Amygdala (tissue), 56 donors: ENCODE data around the gene HRG.
"Not testable (repeated sequence)": the region's sequence is repeated elsewhere in the genome, so short reads cannot be mapped to it uniquely, and the experiment has no call there.

ENCODE experiments used
- DNase-seq, 56 donors: peaks; one replicate each; lab custom pipeline; 2025; lab: John Stamatoyannopoulos, UW

The HRG gene

GRCh38 chr3:186665625-186666188 lies at the start of gene HRG:
HRG (plus strand) TSS chr3:186666014; CDS start chr3:186666032, 18 bp downstream.
- no peak for DNase-seq

- DNase-seq, result no peak
Observed at GRCh38 chr3:186616299-186616617, 49.6 kb upstream of the HRG start.

- peak in 54 of 56 donors; percentile 7 to 84 (median 63) for DNase-seq
Observed at GRCh38 chr3:186617036-186617946, 48.5 kb upstream of the HRG start.

- no peak for DNase-seq
Observed at GRCh38 chr3:186618318-186618938, 47.4 kb upstream of the HRG start.

- no peak for DNase-seq
Observed at GRCh38 chr3:186619787-186620212, 46.0 kb upstream of the HRG start.

GRCh38 chr3:186620213-186621092 lies 45.4 kb upstream of the HRG start:
- DNase-seq, result no peak

GRCh38 chr3:186621894-186622650 lies 43.7 kb upstream of the HRG start:
- DNase-seq, result no peak

GRCh38 chr3:186622651-186623310 lies 43.0 kb upstream of the HRG start:
- DNase-seq, result no peak

GRCh38 chr3:186624598-186624997 lies 41.2 kb upstream of the HRG start:
- DNase-seq, result no peak

- no peak for DNase-seq
Observed at GRCh38 chr3:186625600-186626042, 40.2 kb upstream of the HRG start.

- no peak for DNase-seq
Observed at GRCh38 chr3:186626254-186626847, 39.5 kb upstream of the HRG start.

- no peak for DNase-seq
Observed at GRCh38 chr3:186627852-186628414, 37.9 kb upstream of the HRG start.

- DNase-seq, result no peak
Observed at GRCh38 chr3:186628756-186629155, 37.1 kb upstream of the HRG start.

GRCh38 chr3:186630950-186631641 lies 34.7 kb upstream of the HRG start:
- no peak for DNase-seq

- DNase-seq, result no peak
Observed at GRCh38 chr3:186633481-186633880, 32.3 kb upstream of the HRG start.

GRCh38 chr3:186634207-186634606 lies 31.6 kb upstream of the HRG start:
- DNase-seq, result not testable (repeated sequence)

GRCh38 chr3:186635532-186635931 lies 30.3 kb upstream of the HRG start:
- no peak for DNase-seq

GRCh38 chr3:186636536-186636935 lies 29.3 kb upstream of the HRG start:
- DNase-seq, result no peak
